Measurements from ENCODE around the gene TLR10.

TLR10 gene

GRCh38 chr4:38782452-38783108, at the start of gene TLR10:
TSS of gene TLR10 (minus strand) at chr4:38782990. CDS start at chr4:38775590, 7,400 bp downstream.
- Mint-ChIP-seq H3K9me3 (no peaks in the 10 kb centered on the region), H3K27ac (no peak within 1 kb of the TSS), H3K4me3 (no peak within 1 kb of the TSS), H3K4me1 (peaks cover 5% of the 10 kb centered on the region), H3K36me3 (ENCODE audit: low read depth) (no peaks in the 10 kb centered on the region), H3K27me3 (ENCODE audit: low read depth, poor library complexity) (peaks cover 8% of the 10 kb centered on the region)
- DNase-seq: peak; percentile 44
- peak; percentile 77 for TF ChIP-seq CTCF (IDR thresholded peaks at IDR 0.05)

- H3K27ac Mint-ChIP-seq: no peak overlapping the region
- H3K4me3 Mint-ChIP-seq: no peak overlapping the region
- DNase-seq: no peak
- no peaks in the 10 kb centered on the region for H3K4me1 Mint-ChIP-seq
- no peak for TF ChIP-seq CTCF (IDR thresholded peaks at IDR 0.05)
- peaks cover 8% of the 10 kb centered on the region for H3K27me3 Mint-ChIP-seq (ENCODE audit: low read depth, poor library complexity)
- H3K9me3 Mint-ChIP-seq: peaks cover 41% of the 10 kb centered on the region
- H3K36me3 Mint-ChIP-seq (ENCODE audit: low read depth): no peaks in the 10 kb centered on the region
Measured at GRCh38 chr4:38832206-38832605, 49.4 kb upstream of the TLR10 start.

GRCh38 chr4:38831653-38832052, 48.9 kb upstream of the TLR10 start:
- Mint-ChIP-seq H3K4me1 (no peaks in the 10 kb centered on the region), H3K27ac (no peak overlapping the region), H3K27me3 (ENCODE audit: low read depth, poor library complexity) (peaks cover 8% of the 10 kb centered on the region), H3K9me3 (peaks cover 36% of the 10 kb centered on the region), H3K4me3 (no peak overlapping the region), H3K36me3 (ENCODE audit: low read depth) (no peaks in the 10 kb centered on the region)
- no peak for DNase-seq
- no peak for TF ChIP-seq CTCF (IDR thresholded peaks at IDR 0.05)

DNA sequence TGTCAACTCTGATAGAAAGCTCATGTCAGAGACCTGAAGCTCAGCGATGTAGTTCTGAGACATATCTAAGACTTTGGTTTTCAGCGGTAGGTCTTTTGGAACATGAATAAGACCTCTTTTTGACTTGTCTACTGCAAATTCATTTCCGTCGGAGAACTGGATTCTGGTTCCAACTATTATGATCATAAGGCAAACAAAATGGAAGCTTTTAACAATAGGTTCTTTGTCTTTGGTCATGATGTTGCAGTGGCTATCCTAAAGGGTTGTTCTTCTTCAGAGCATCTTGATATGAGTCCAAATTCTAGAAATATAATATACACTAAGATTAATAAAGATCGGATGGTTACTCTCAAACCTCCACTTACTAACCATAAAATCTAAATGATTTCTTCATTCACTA, 46.4 kb upstream of the TLR10 start:
- Mint-ChIP-seq H3K4me1 (no peaks in the 10 kb centered on the region), H3K9me3 (peaks cover 18% of the 10 kb centered on the region), H3K4me3 (no peak overlapping the region), H3K36me3 (ENCODE audit: low read depth) (no peaks in the 10 kb centered on the region), H3K27me3 (ENCODE audit: low read depth, poor library complexity) (peaks cover 8% of the 10 kb centered on the region), H3K27ac (no peak overlapping the region)
- no peak for DNase-seq
- TF ChIP-seq CTCF (IDR thresholded peaks at IDR 0.05): no peak

GRCh38 chr4:38823766-38824165, 41.0 kb upstream of the TLR10 start:
- no peak for DNase-seq
- no peaks in the 10 kb centered on the region for H3K36me3 Mint-ChIP-seq (ENCODE audit: low read depth)
- peaks cover 11% of the 10 kb centered on the region for H3K27me3 Mint-ChIP-seq (ENCODE audit: low read depth, poor library complexity)

More at GRCh38 chr4:38823766-38824165, 41.0 kb upstream of the TLR10 start:
- peaks cover 16% of the 10 kb centered on the region for H3K9me3 Mint-ChIP-seq
- H3K4me1 Mint-ChIP-seq: no peaks in the 10 kb centered on the region
- H3K27ac Mint-ChIP-seq: no peak overlapping the region
- no peak for TF ChIP-seq CTCF (IDR thresholded peaks at IDR 0.05)
- no peak overlapping the region for H3K4me3 Mint-ChIP-seq

Data from nephron progenitor cell (in vitro differentiated cells).